ENCODE results near the gene HES1. TPM values are rescaled to one million over a fixed set of nuclear protein-coding genes. Genes with fewer than 3 reads are reported as not detected.

Gene HES1
- total RNA-seq, 6 experiments from 2014 or later, result 12.9 to 40.3 (median 23.4) TPM

GRCh38 chr3:194183271-194183670 lies 47.3 kb downstream of the HES1 start:
- DNase-seq, result no peak
- Histone ChIP-seq H3K9me3 (no peaks in the 10 kb centered on the region), H3K4me3 (no peak overlapping the region), H3K27me3 (no peaks in the 10 kb centered on the region), H3K4me1 (peaks cover 0 to 7% (median 0%) of the 10 kb centered on the region in 4 donors), H3K36me3 (no peaks in the 10 kb centered on the region), H3K27ac (no peak overlapping the region)
- TF ChIP-seq CTCF (IDR thresholded peaks at IDR 0.05), result no peak
- no peak for TF ChIP-seq POLR2A (IDR thresholded peaks at IDR 0.05)
- WGBS (ENCODE audit: insufficient coverage, low coverage, low lambda C conversion rate, missing lambda C conversion rate), result 72% methylated on average over 4 of the region's 4 CpGs
- no peak for ATAC-seq
- intact Hi-C loops (cut with DNase I), result no loop called here

- Histone ChIP-seq H3K9me3 (no peaks in the 10 kb centered on the region), H3K27me3 (no peaks in the 10 kb centered on the region), H3K36me3 (no peaks in the 10 kb centered on the region), H3K4me1 (peaks cover 0 to 14% (median 0%) of the 10 kb centered on the region in 4 donors), H3K4me3 (no peak overlapping the region), H3K27ac (no peak overlapping the region)
- intact Hi-C loops (cut with DNase I), result no loop called here
- DNase-seq (no peak), ATAC-seq (no peak)
- no peak for TF ChIP-seq POLR2A (IDR thresholded peaks at IDR 0.05)
- TF ChIP-seq CTCF (IDR thresholded peaks at IDR 0.05), result no peak
- WGBS (ENCODE audit: insufficient coverage, low coverage, low lambda C conversion rate, missing lambda C conversion rate), result 75% methylated on average over 4 of the region's 4 CpGs
Observed at GRCh38 chr3:194184265-194184751, 48.4 kb downstream of the HES1 start.

- TF ChIP-seq CTCF (IDR thresholded peaks at IDR 0.05) (no peak), POLR2A (IDR thresholded peaks at IDR 0.05) (no peak)
Observed at GRCh38 chr3:194184801-194185200, 48.9 kb downstream of the HES1 start.

GRCh38 chr3:194185221-194185620 lies 49.3 kb downstream of the HES1 start:
- no peak for ATAC-seq
- Histone ChIP-seq H3K27me3 (no peaks in the 10 kb centered on the region), H3K36me3 (no peaks in the 10 kb centered on the region), H3K4me3 (no peak overlapping the region), H3K4me1 (peaks cover 0 to 18% (median 0%) of the 10 kb centered on the region in 4 donors), H3K9me3 (no peaks in the 10 kb centered on the region), H3K27ac (no peak overlapping the region)
- DNase-seq, result no peak
- TF ChIP-seq CTCF (IDR thresholded peaks at IDR 0.05) (no peak), POLR2A (IDR thresholded peaks at IDR 0.05) (no peak)
- intact Hi-C loops (cut with DNase I), result no loop called here
- 91% methylated on average over 8 of the region's 9 CpGs for WGBS (ENCODE audit: insufficient coverage, low coverage, low lambda C conversion rate, missing lambda C conversion rate)

More at GRCh38 chr3:194184801-194185200, 48.9 kb downstream of the HES1 start:
- Histone ChIP-seq H3K27me3 (no peaks in the 10 kb centered on the region), H3K4me1 (peaks cover 0 to 18% (median 0%) of the 10 kb centered on the region in 4 donors), H3K36me3 (no peaks in the 10 kb centered on the region), H3K27ac (no peak overlapping the region), H3K9me3 (no peaks in the 10 kb centered on the region), H3K4me3 (no peak overlapping the region)
- WGBS (ENCODE audit: insufficient coverage, low coverage, low lambda C conversion rate, missing lambda C conversion rate), result 73% methylated on average over 1 of the region's 1 CpG
- DNase-seq, result no peak
- ATAC-seq, result no peak
- intact Hi-C loops (cut with DNase I), result no loop called here

Measured in right lobe of liver (tissue), 6 donors.